Measurements from ENCODE around the gene BTBD6. TPM values are rescaled to one million over a fixed set of nuclear protein-coding genes. Genes with fewer than 3 reads are reported as not detected.

Gene BTBD6
- total RNA-seq, 2 donors from 2014 or later, result 19.5 to 41.3 TPM

GRCh38 chr14:105299654-105300541 lies 51.6 kb downstream of the BTBD6 start:
- H3K9me3 Mint-ChIP-seq, result no peaks in the 10 kb centered on the region
- no peaks in the 10 kb centered on the region for H3K36me3 Mint-ChIP-seq (ENCODE audit: low read depth)
- H3K4me3 Mint-ChIP-seq, result peak overlapping the region; percentile 92
- H3K27ac Mint-ChIP-seq, result peak overlapping the region; percentile 87
- peaks cover 9% of the 10 kb centered on the region for H3K4me1 Mint-ChIP-seq
- no peaks in the 10 kb centered on the region for H3K27me3 Mint-ChIP-seq
- ATAC-seq (replicated peaks), result peak; percentile 8

Other genes with a start within 250 kb of the BTBD6 start
- 10 to 100 TPM; 49.2 to 58.6 TPM for gene CDCA4, start 227.4 kb upstream of the BTBD6 start, total RNA-seq
- gene GPR132, start 183.1 kb upstream of the BTBD6 start, total RNA-seq, result 10 to 100 TPM; 46.5 to 49.5 TPM
- 1 to 10 TPM; 2.5 TPM for gene JAG2, start 79.8 kb upstream of the BTBD6 start, total RNA-seq
- 10 to 100 TPM; 17.9 to 18.3 TPM for gene NUDT14, start 67.2 kb upstream of the BTBD6 start, total RNA-seq
- gene BRF1, start 52.5 kb downstream of the BTBD6 start, total RNA-seq, result 10 to 100 TPM; 28.6 to 35.1 TPM
- 10 to 100 TPM; 26.4 to 30.0 TPM for gene PACS2, start 66.2 kb downstream of the BTBD6 start, total RNA-seq
- gene TEX22, start 150.0 kb downstream of the BTBD6 start, total RNA-seq, result 1 to 10 TPM in 1 of 2 donors, under 1 TPM in 1; 0.95 to 3.7 TPM
- gene MTA1, start 171.3 kb downstream of the BTBD6 start, total RNA-seq, result 100 to 1,000 TPM in 1 of 2 donors, 10 to 100 TPM in 1; 99.4 to 144 TPM
- 1 to 10 TPM in 1 of 2 donors, under 1 TPM in 1; 0.97 to 2.2 TPM for gene CRIP2, start 226.3 kb downstream of the BTBD6 start, total RNA-seq
- gene CRIP1, start 238.4 kb downstream of the BTBD6 start, total RNA-seq, result 100 to 1,000 TPM; 271 to 358 TPM
- 10 to 100 TPM; 23.3 to 39.1 TPM for gene TEDC1, start 242.7 kb downstream of the BTBD6 start, total RNA-seq

All from activated T-helper 17 cell treated with anti-CD3 and anti-CD28 coated beads, Interleukin-2, amount 50 U/mL, for 72 hours (primary cell).